ENCODE results near the gene SORCS2. TPM values are rescaled to one million over a fixed set of nuclear protein-coding genes. Genes with fewer than 3 reads are reported as not detected.

SORCS2 gene
- total RNA-seq, 5 donors from 2014 or later (not counting 1 experiment from before 2014, with no cell fraction given) = 0.22 TPM; not detected in 4

- Histone ChIP-seq H3K27me3 (replicated peaks in 1 of 2; ENCODE audit: control insufficient read depth in 2 of 2, extremely low read depth in 1 of 2, insufficient read depth in 2 of 2, low read length in 1 of 2) (peaks cover 0 to 35% of the 10 kb centered on the region in 2 experiments), H3K27ac (ENCODE audit: low read length) (no peak overlapping the region), H3K4me1 (ENCODE audit: control insufficient read depth in 1 of 2, extremely low read depth in 1 of 2, insufficient read depth in 2 of 2, low read length in 2 of 2) (peaks cover 0 to 3% of the 10 kb centered on the region in 2 experiments), H3K36me3 (ENCODE audit: control insufficient read depth in 2 of 2, extremely low read depth in 1 of 2, insufficient read depth in 1 of 2, low read length in 1 of 2) (no peaks in the 10 kb centered on the region), H3K4me3 (ENCODE audit: control insufficient read depth in 1 of 2, extremely low read depth in 1 of 2, low read length in 1 of 2) (no peak overlapping the region), H3K9me3 (no peaks in the 10 kb centered on the region)
- no peak overlapping the region for H3K27ac Mint-ChIP-seq
- ChIA-PET CTCF (no interaction called here), POLR2A (no interaction called here)
- no peak for DNase-seq
- ATAC-seq (replicated peaks in 1 of 4) = no peak
- H3K36me3 Mint-ChIP-seq = no peaks in the 10 kb centered on the region
- H3K4me1 Mint-ChIP-seq = no peaks in the 10 kb centered on the region
- H3K27me3 Mint-ChIP-seq = peaks cover 9 to 27% of the 10 kb centered on the region in 2 donors
- 68% methylated on average over 12 of the region's 12 CpGs for WGBS (ENCODE audit: insufficient coverage)
- H3K4me3 Mint-ChIP-seq = no peak overlapping the region
- no peaks in the 10 kb centered on the region for H3K9me3 Mint-ChIP-seq
These were observed 506.2 kb downstream of the SORCS2 start for GRCh38 chr4:7698584-7698983.

DNA sequence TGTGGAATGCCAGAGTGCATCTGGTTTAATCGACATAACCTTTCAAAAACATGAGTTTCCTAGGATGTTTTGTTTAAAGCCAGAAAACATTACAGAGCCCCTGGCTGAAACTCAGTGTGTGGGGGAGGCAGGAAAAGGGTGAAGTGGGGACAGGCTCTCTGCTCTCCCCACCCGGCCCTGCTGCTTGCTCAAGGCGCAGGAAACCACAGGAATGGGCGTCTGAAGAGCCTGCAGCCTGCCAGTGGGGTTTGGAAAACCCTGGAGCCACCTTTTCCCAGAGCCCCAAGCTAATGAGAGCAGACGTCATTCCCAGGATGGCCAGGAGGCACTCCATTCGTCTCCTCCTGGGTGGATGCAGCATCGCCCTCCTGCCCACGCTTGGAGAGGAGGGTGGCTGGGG is 506.7 kb downstream of the SORCS2 start:
- no peak for DNase-seq
- Histone ChIP-seq H3K27ac (ENCODE audit: low read length) (no peak overlapping the region), H3K36me3 (ENCODE audit: control insufficient read depth in 2 of 2, extremely low read depth in 1 of 2, insufficient read depth in 1 of 2, low read length in 1 of 2) (no peaks in the 10 kb centered on the region), H3K4me1 (ENCODE audit: control insufficient read depth in 1 of 2, extremely low read depth in 1 of 2, insufficient read depth in 2 of 2, low read length in 2 of 2) (peaks cover 0 to 3% of the 10 kb centered on the region in 2 experiments), H3K27me3 (replicated peaks in 1 of 2; ENCODE audit: control insufficient read depth in 2 of 2, extremely low read depth in 1 of 2, insufficient read depth in 2 of 2, low read length in 1 of 2) (peaks cover 0 to 35% of the 10 kb centered on the region in 2 experiments), H3K4me3 (ENCODE audit: control insufficient read depth in 1 of 2, extremely low read depth in 1 of 2, low read length in 1 of 2) (no peak overlapping the region), H3K9me3 (no peaks in the 10 kb centered on the region)
- H3K27ac Mint-ChIP-seq = no peak overlapping the region
- 31% methylated on average over 7 of the region's 8 CpGs for WGBS (ENCODE audit: insufficient coverage)
- ChIA-PET CTCF (no interaction called here), POLR2A (no interaction called here)
- H3K36me3 Mint-ChIP-seq = no peaks in the 10 kb centered on the region
- no peaks in the 10 kb centered on the region for H3K9me3 Mint-ChIP-seq
- no peak overlapping the region for H3K4me3 Mint-ChIP-seq
- ATAC-seq (replicated peaks in 1 of 4) = no peak
- H3K27me3 Mint-ChIP-seq = peaks cover 9 to 27% of the 10 kb centered on the region in 2 donors
- no peaks in the 10 kb centered on the region for H3K4me1 Mint-ChIP-seq

DNA sequence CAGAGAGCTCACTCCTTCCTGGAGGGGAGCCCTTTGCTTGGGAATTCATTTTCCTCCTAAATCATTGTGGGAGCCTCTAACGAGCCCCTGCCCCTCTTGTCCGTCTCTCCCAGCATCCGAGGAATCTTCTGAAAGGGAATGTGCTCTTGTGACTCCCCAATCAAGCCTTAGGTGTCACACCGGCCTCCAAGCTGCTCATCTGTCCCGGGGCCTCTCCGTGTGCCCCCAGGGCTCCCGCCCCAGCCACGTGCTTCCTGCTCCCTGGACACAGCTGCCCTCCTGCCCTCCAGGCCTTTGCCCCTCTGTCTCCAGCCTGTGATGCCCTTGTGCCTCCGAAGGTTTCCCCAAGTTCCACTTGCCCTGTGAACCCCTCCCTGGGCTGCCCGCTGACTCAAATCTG is 507.5 kb downstream of the SORCS2 start:
- WGBS (ENCODE audit: insufficient coverage) = 78% methylated on average over 9 of the region's 10 CpGs

DNA sequence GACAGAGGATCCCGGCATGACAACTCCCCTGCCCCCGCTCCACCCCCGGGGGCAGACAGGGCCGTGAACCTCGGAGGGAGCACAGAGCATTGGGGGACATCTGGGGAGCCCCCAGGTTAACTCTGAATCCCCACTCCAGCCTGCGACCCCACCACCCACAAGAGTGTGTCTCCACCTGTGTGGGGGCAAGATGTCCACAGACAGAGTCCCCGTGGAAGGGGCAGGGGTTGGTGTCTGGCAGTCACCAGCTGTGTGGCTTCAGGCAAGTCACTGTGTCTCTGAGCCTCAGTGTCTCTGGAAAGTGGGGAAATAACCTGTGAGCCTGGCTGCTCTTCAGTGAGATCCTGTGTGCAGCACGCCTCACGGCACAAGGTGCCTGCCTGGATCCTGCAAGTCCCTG is 508.3 kb downstream of the SORCS2 start:
- Histone ChIP-seq H3K36me3 (ENCODE audit: control insufficient read depth in 2 of 2, extremely low read depth in 1 of 2, insufficient read depth in 1 of 2, low read length in 1 of 2) (no peaks in the 10 kb centered on the region), H3K27me3 (replicated peaks in 1 of 2; ENCODE audit: control insufficient read depth in 2 of 2, extremely low read depth in 1 of 2, insufficient read depth in 2 of 2, low read length in 1 of 2) (peaks cover 0 to 36% of the 10 kb centered on the region in 2 experiments), H3K9me3 (no peaks in the 10 kb centered on the region), H3K4me3 (ENCODE audit: control insufficient read depth in 1 of 2, extremely low read depth in 1 of 2, low read length in 1 of 2) (no peak overlapping the region), H3K27ac (ENCODE audit: low read length) (no peak overlapping the region), H3K4me1 (ENCODE audit: control insufficient read depth in 1 of 2, extremely low read depth in 1 of 2, insufficient read depth in 2 of 2, low read length in 2 of 2) (peaks cover 0 to 3% of the 10 kb centered on the region in 2 experiments)
- Mint-ChIP-seq H3K9me3 (no peaks in the 10 kb centered on the region), H3K4me3 (no peak overlapping the region), H3K36me3 (no peaks in the 10 kb centered on the region), H3K4me1 (no peaks in the 10 kb centered on the region), H3K27ac (no peak overlapping the region), H3K27me3 (peaks cover 9 to 27% of the 10 kb centered on the region in 2 donors)
- ChIA-PET CTCF (no interaction called here), POLR2A (no interaction called here)
- 60% methylated on average over 6 of the region's 9 CpGs for WGBS (ENCODE audit: insufficient coverage)
- ATAC-seq (replicated peaks in 1 of 4) (no peak), DNase-seq (no peak)

More for the DNA sequence above, 507.5 kb downstream of the SORCS2 start:
- Mint-ChIP-seq H3K36me3 (no peaks in the 10 kb centered on the region), H3K27me3 (peaks cover 9 to 27% of the 10 kb centered on the region in 2 donors), H3K4me1 (no peaks in the 10 kb centered on the region), H3K9me3 (no peaks in the 10 kb centered on the region), H3K27ac (no peak overlapping the region), H3K4me3 (no peak overlapping the region)
- Histone ChIP-seq H3K27me3 (replicated peaks in 1 of 2; ENCODE audit: control insufficient read depth in 2 of 2, extremely low read depth in 1 of 2, insufficient read depth in 2 of 2, low read length in 1 of 2) (peaks cover 0 to 35% of the 10 kb centered on the region in 2 experiments), H3K4me3 (ENCODE audit: control insufficient read depth in 1 of 2, extremely low read depth in 1 of 2, low read length in 1 of 2) (no peak overlapping the region), H3K27ac (ENCODE audit: low read length) (no peak overlapping the region), H3K4me1 (ENCODE audit: control insufficient read depth in 1 of 2, extremely low read depth in 1 of 2, insufficient read depth in 2 of 2, low read length in 2 of 2) (peaks cover 0 to 3% of the 10 kb centered on the region in 2 experiments), H3K36me3 (ENCODE audit: control insufficient read depth in 2 of 2, extremely low read depth in 1 of 2, insufficient read depth in 1 of 2, low read length in 1 of 2) (no peaks in the 10 kb centered on the region), H3K9me3 (no peaks in the 10 kb centered on the region)
- DNase-seq = no peak
- POLR2A ChIA-PET = no interaction called here
- ATAC-seq (replicated peaks in 1 of 4) = no peak
- CTCF ChIA-PET = no interaction called here

- Mint-ChIP-seq H3K36me3 (no peaks in the 10 kb centered on the region), H3K9me3 (no peaks in the 10 kb centered on the region), H3K4me3 (no peak overlapping the region), H3K27me3 (peaks cover 9 to 27% of the 10 kb centered on the region in 2 donors), H3K27ac (no peak overlapping the region), H3K4me1 (no peaks in the 10 kb centered on the region)
- peaks cover 0 to 3% of the 10 kb centered on the region in 2 experiments for H3K4me1 ChIP-seq (ENCODE audit: control insufficient read depth in 1 of 2, extremely low read depth in 1 of 2, insufficient read depth in 2 of 2, low read length in 2 of 2)
- peaks cover 0 to 36% of the 10 kb centered on the region in 2 experiments for H3K27me3 ChIP-seq (replicated peaks in 1 of 2; ENCODE audit: control insufficient read depth in 2 of 2, extremely low read depth in 1 of 2, insufficient read depth in 2 of 2, low read length in 1 of 2)
- CTCF ChIA-PET = interaction anchor here in 1 of 2 donors (0.7 kb wide), 1 partner anchor 32 kb away, joined by 10 read pairs; no protein-coding TSS in a partner anchor
- ATAC-seq (replicated peaks in 1 of 4) (no peak), DNase-seq (no peak)
- no peak overlapping the region for H3K4me3 ChIP-seq (ENCODE audit: control insufficient read depth in 1 of 2, extremely low read depth in 1 of 2, low read length in 1 of 2)
- 76% methylated on average over 19 of the region's 19 CpGs for WGBS (ENCODE audit: insufficient coverage)
- POLR2A ChIA-PET = no interaction called here
- no peaks in the 10 kb centered on the region for H3K9me3 ChIP-seq
- H3K36me3 ChIP-seq (ENCODE audit: control insufficient read depth in 2 of 2, extremely low read depth in 1 of 2, insufficient read depth in 1 of 2, low read length in 1 of 2) = no peaks in the 10 kb centered on the region
- H3K27ac ChIP-seq (ENCODE audit: low read length) = no peak overlapping the region
These were observed 509.7 kb downstream of the SORCS2 start for GRCh38 chr4:7701866-7702649.

DNA sequence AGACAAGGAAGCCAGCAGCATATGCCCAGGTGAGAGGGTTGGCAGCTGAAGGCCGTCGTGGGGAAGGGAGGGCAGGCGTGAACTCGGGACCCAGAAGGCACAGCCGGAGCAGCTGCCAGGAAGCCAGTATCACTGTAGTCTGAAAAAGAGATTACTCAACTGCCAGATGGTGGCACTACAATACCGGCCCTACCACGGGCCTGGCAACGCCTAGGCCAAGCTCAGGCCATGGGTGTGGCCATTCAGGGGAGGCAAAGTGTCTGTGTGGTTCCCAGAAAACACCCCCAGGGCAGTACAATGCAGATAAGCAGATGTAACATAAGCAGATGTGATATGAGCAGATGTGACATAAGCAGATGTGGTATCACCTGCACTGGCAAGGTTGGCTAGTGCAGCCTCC is 511.4 kb downstream of the SORCS2 start:
- no peaks in the 10 kb centered on the region for H3K4me1 ChIP-seq (ENCODE audit: control insufficient read depth in 1 of 2, extremely low read depth in 1 of 2, insufficient read depth in 2 of 2, low read length in 2 of 2)
- DNase-seq (no peak), ATAC-seq (replicated peaks in 1 of 4) (no peak)
- Mint-ChIP-seq H3K4me3 (no peak overlapping the region), H3K27me3 (peaks cover under 1 to 16% of the 10 kb centered on the region in 2 donors), H3K36me3 (no peaks in the 10 kb centered on the region), H3K9me3 (no peaks in the 10 kb centered on the region), H3K4me1 (no peaks in the 10 kb centered on the region), H3K27ac (no peak overlapping the region)
- H3K4me3 ChIP-seq (ENCODE audit: control insufficient read depth in 1 of 2, extremely low read depth in 1 of 2, low read length in 1 of 2) = no peak overlapping the region
- H3K27me3 ChIP-seq (replicated peaks in 1 of 2; ENCODE audit: control insufficient read depth in 2 of 2, extremely low read depth in 1 of 2, insufficient read depth in 2 of 2, low read length in 1 of 2) = peaks cover 0 to 22% of the 10 kb centered on the region in 2 experiments
- no peaks in the 10 kb centered on the region for H3K9me3 ChIP-seq
- no peaks in the 10 kb centered on the region for H3K36me3 ChIP-seq (ENCODE audit: control insufficient read depth in 2 of 2, extremely low read depth in 1 of 2, insufficient read depth in 1 of 2, low read length in 1 of 2)
- ChIA-PET CTCF (no interaction called here), POLR2A (no interaction called here)
- H3K27ac ChIP-seq (ENCODE audit: low read length) = no peak overlapping the region
- WGBS (ENCODE audit: insufficient coverage) = 86% methylated on average over 6 of the region's 8 CpGs
